SU-DHL-6 (cell line): Measurements from ENCODE around the gene ST6GALNAC2.

Experiments
- H2AFZ ChIP-seq: fragments of 200-600 bp; sonication (generic); 2 replicates; pipeline ENCODE4 v1.6.1; 2014; ENCODE audit warnings: low read depth, mild to moderate bottlenecking, moderate library complexity, mixed read lengths, antibody characterized with exemption, low read length; ENCODE audit not compliant: severe bottlenecking
- H3F3A ChIP-seq: fragments of 200-600 bp; shearing (Covaris generic); 2 replicates; pipeline ENCODE4 v1.6.0; 2016; ENCODE audit warnings: antibody characterized with exemption, mild to moderate bottlenecking; ENCODE audit not compliant: insufficient read depth
- H3K27ac ChIP-seq: fragments of 200-600 bp; sonication (generic); 2 replicates; pipeline ENCODE4 v1.5.1; 2016; ENCODE audit warnings: low read depth, mild to moderate bottlenecking, low read length, moderate library complexity, mixed read lengths
- H3K27me3 ChIP-seq: fragments of 200-600 bp; sonication (generic), shearing (Covaris generic); 2 replicates; pipeline ENCODE4 v1.6.0; 2014; ENCODE audit warnings: mild to moderate bottlenecking, low read length
- H3K36me3 ChIP-seq: fragments of 200-600 bp; sonication (generic); 2 replicates; pipeline ENCODE4 v1.6.1; 2014; ENCODE audit warnings: mild to moderate bottlenecking, low read length, mixed read lengths
- H3K4me2 ChIP-seq: fragments of 300-600, 200-600 bp; shearing (Covaris generic), sonication (generic); 2 replicates; pipeline ENCODE4 v1.6.0; 2014; ENCODE audit warnings: low read length, low read depth, mild to moderate bottlenecking; ENCODE audit not compliant: poor library complexity, severe bottlenecking
- H3K4me3 ChIP-seq: fragments of 200-600 bp; sonication (generic); 2 replicates; pipeline ENCODE4 v1.5.1; 2014; ENCODE audit warnings: antibody characterized with exemption, low read length, mild to moderate bottlenecking, mixed read lengths; ENCODE audit not compliant: insufficient read depth, poor library complexity, severe bottlenecking
- H3K79me2 ChIP-seq: fragments of 200-600 bp; sonication (generic); 2 replicates; pipeline ENCODE4 v1.6.1; 2014; ENCODE audit warnings: mild to moderate bottlenecking, low read length, moderate library complexity; ENCODE audit not compliant: insufficient read depth
- H3K9ac ChIP-seq: fragments of 200-600 bp; sonication (generic); 2 replicates; pipeline ENCODE4 v1.7.0; 2014; ENCODE audit warnings: mild to moderate bottlenecking, low read length
- H3K9me2 ChIP-seq: fragments of 200-600 bp; sonication (generic); replicated peaks from 2 replicates; pipeline ENCODE4 v1.6.1; 2014; ENCODE audit warnings: low read length; ENCODE audit not compliant: insufficient read depth
- H3K9me3 ChIP-seq: fragments of 200-600 bp; sonication (generic); 2 replicates; pipeline ENCODE4 v1.6.1; 2014; ENCODE audit warnings: low read length, mixed read lengths; ENCODE audit not compliant: insufficient read depth
- H4K20me1 ChIP-seq: fragments of 200-600 bp; sonication (generic); 2 replicates; pipeline ENCODE4 v1.6.1; 2014; ENCODE audit warnings: low read depth, mild to moderate bottlenecking, antibody characterized with exemption, low read length, moderate library complexity, mixed read lengths
- EZH2phosphoT487 ChIP-seq: fragments of 200-600 bp; sonication (generic), shearing (Covaris generic); conservative IDR thresholded peaks from 2 replicates; pipeline ENCODE4 v1.6.1; 2018; ENCODE audit warnings: mild to moderate bottlenecking, antibody characterized with exemption, low read length, moderate library complexity, mixed read lengths
- TF ChIP-seq, protein P1 (sequence below): fragments of 200-600 bp; sonication (generic); IDR thresholded peaks from one replicate; pipeline ENCODE4 v1.5.1; 2017; ENCODE audit warnings: antibody characterized with exemption, mild to moderate bottlenecking, low read length, moderate library complexity; ENCODE audit not compliant: insufficient read depth, poor library complexity, severe bottlenecking

ST6GALNAC2 gene

DNA sequence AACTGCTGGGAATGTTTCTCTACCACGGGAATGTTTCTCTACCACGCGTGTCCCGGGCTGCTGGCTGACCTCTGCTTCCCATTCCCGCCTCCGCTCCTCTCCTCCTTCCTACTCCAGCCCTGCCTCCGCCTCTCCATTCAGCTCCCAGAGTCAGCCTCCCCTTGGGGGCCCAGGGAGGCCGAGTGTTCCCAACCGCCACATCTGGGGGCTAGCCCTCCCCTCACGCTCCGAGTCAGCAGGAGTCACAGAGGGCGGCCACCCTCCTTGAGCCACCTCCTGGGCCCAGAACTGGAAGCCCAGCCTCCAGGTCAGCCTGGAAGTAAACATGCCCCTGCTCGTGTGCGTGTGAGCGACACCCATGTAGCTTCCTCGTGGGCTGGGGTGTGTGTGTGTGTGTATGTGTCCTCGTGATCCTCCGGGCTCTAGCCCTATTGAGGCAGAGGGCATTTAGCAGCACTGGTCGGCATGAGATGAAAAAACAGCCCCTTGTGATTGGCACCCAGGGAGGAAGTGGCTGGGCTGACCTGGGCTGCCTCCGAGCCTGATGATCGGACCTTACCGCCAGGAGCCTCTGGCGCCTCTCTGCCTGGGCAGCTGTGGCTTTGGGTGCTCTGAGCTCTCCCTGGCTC lies 55.5 kb downstream of the ST6GALNAC2 start:
- Histone ChIP-seq H3K79me2 (no peaks in the 10 kb centered on the region), H3K4me3 (no peak overlapping the region), H3K9ac (no peak overlapping the region), H3K4me2 (no peak overlapping the region), H3K36me3 (no peaks in the 10 kb centered on the region), H4K20me1 (no peaks in the 10 kb centered on the region), H3K27ac (no peak overlapping the region), H3K27me3 (no peaks in the 10 kb centered on the region), H2AFZ (no peak overlapping the region), H3K9me3 (no peaks in the 10 kb centered on the region), H3K9me2 (no peaks in the 10 kb centered on the region), H3F3A (no peaks in the 10 kb centered on the region)
- TF ChIP-seq EZH2phosphoT487 = no peak
- TF ChIP-seq, protein P1, sequence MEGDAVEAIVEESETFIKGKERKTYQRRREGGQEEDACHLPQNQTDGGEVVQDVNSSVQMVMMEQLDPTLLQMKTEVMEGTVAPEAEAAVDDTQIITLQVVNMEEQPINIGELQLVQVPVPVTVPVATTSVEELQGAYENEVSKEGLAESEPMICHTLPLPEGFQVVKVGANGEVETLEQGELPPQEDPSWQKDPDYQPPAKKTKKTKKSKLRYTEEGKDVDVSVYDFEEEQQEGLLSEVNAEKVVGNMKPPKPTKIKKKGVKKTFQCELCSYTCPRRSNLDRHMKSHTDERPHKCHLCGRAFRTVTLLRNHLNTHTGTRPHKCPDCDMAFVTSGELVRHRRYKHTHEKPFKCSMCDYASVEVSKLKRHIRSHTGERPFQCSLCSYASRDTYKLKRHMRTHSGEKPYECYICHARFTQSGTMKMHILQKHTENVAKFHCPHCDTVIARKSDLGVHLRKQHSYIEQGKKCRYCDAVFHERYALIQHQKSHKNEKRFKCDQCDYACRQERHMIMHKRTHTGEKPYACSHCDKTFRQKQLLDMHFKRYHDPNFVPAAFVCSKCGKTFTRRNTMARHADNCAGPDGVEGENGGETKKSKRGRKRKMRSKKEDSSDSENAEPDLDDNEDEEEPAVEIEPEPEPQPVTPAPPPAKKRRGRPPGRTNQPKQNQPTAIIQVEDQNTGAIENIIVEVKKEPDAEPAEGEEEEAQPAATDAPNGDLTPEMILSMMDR = no peak

- Histone ChIP-seq H3K27ac (no peak overlapping the region), H3K79me2 (no peaks in the 10 kb centered on the region)
Measured at GRCh38 chr17:76529224-76530094, 56.2 kb downstream of the ST6GALNAC2 start.

GRCh38 chr17:76528528-76529223 lies 57.0 kb downstream of the ST6GALNAC2 start:
- H2AFZ ChIP-seq = peak overlapping the region; percentile 92
- H3K9me3 ChIP-seq = no peaks in the 10 kb centered on the region
- H3K27ac ChIP-seq = peak overlapping the region; percentile 56
- no peaks in the 10 kb centered on the region for H3K79me2 ChIP-seq
- H3K4me2 ChIP-seq = peak overlapping the region; percentile 64
- H4K20me1 ChIP-seq = no peaks in the 10 kb centered on the region
- TF ChIP-seq EZH2phosphoT487 = no peak
- TF ChIP-seq, protein P1 = peak; percentile 28
- no peaks in the 10 kb centered on the region for H3K9me2 ChIP-seq
- H3K9ac ChIP-seq = peak overlapping the region; percentile 53
- H3K36me3 ChIP-seq = no peaks in the 10 kb centered on the region
- H3F3A ChIP-seq = no peaks in the 10 kb centered on the region
- H3K4me3 ChIP-seq = peak overlapping the region; percentile 32
- no peaks in the 10 kb centered on the region for H3K27me3 ChIP-seq

More at GRCh38 chr17:76529224-76530094, 56.2 kb downstream of the ST6GALNAC2 start:
- Histone ChIP-seq H3K4me2 (no peak overlapping the region), H3K4me3 (no peak overlapping the region), H2AFZ (no peak overlapping the region), H3K27me3 (no peaks in the 10 kb centered on the region), H3K9me3 (no peaks in the 10 kb centered on the region), H3K9ac (no peak overlapping the region), H4K20me1 (no peaks in the 10 kb centered on the region), H3F3A (no peaks in the 10 kb centered on the region), H3K9me2 (no peaks in the 10 kb centered on the region), H3K36me3 (no peaks in the 10 kb centered on the region)
- no peak for TF ChIP-seq EZH2phosphoT487
- TF ChIP-seq, protein P1 = no peak
